ENCODE results near the gene NR6A1.

NR6A1 gene

DNA sequence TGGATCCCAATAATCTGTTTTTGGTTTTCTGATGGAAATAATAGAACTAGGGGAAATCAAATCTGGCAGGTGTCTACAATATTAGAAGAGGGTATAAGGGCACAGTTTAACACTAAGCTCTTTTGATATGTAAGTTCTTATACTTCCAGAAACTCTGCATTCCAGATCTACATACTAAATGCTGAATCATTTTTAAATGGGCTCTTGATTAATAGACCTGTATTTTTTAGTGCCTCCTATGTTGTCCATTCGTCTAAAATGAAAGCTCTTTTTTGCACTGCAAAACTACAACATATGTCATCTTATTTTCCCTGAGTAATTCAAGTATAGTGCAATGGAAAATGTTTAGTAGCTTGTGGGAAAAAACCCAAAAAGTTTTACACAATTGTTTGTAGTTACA is 44.2 kb downstream of the NR6A1 start:
- no peaks in the 10 kb centered on the region for H3K36me3 ChIP-seq (ENCODE audit: control insufficient read depth, insufficient read depth, low read length)
- no peak for DNase-seq (ENCODE audit: extremely low read depth, insufficient read length)
- no peaks in the 10 kb centered on the region for H3K27me3 ChIP-seq (replicated peaks; ENCODE audit: control insufficient read depth, insufficient read depth, low read length)
- no peak for TF ChIP-seq CTCF (IDR thresholded peaks at IDR 0.05; ENCODE audit: insufficient read depth, low read length, poor library complexity, severe bottlenecking)
- no peak overlapping the region for H3K4me3 ChIP-seq (replicated peaks; ENCODE audit: low read depth, low read length)

DNA sequence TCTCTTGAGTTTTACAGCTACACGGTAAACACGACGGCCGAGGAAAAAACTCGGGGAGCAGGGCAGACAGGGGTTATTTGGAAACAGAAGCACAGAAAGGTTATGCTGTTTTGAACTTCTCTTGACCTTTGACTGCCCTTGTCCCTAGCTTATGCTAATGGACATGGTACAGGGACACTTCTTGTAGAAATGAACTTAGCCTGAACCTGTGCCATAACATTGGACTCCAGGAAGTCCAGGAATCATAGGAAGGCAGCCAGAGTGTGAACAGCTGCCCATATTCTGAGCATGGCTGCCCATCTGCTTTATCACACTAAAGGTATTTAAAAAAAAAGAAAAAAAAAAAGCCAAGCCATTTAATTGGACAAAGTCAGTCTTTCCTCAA is 46.1 kb downstream of the NR6A1 start:
- Histone ChIP-seq H3K36me3 (ENCODE audit: control insufficient read depth, insufficient read depth, low read length) (no peaks in the 10 kb centered on the region), H3K27me3 (replicated peaks; ENCODE audit: control insufficient read depth, insufficient read depth, low read length) (no peaks in the 10 kb centered on the region), H3K4me3 (replicated peaks; ENCODE audit: low read depth, low read length) (no peak overlapping the region)
- no peak for DNase-seq (ENCODE audit: extremely low read depth, insufficient read length)
- no peak for TF ChIP-seq CTCF (IDR thresholded peaks at IDR 0.05; ENCODE audit: insufficient read depth, low read length, poor library complexity, severe bottlenecking)

- DNase-seq (ENCODE audit: extremely low read depth, insufficient read length), result no peak
- Histone ChIP-seq H3K36me3 (ENCODE audit: control insufficient read depth, insufficient read depth, low read length) (no peaks in the 10 kb centered on the region), H3K4me3 (replicated peaks; ENCODE audit: low read depth, low read length) (no peak overlapping the region), H3K27me3 (replicated peaks; ENCODE audit: control insufficient read depth, insufficient read depth, low read length) (no peaks in the 10 kb centered on the region)
- no peak for TF ChIP-seq CTCF (IDR thresholded peaks at IDR 0.05; ENCODE audit: insufficient read depth, low read length, poor library complexity, severe bottlenecking)
These were observed 46.6 kb downstream of the NR6A1 start for GRCh38 chr9:124724415-124725067.

- Histone ChIP-seq H3K36me3 (ENCODE audit: control insufficient read depth, insufficient read depth, low read length) (no peaks in the 10 kb centered on the region), H3K4me3 (replicated peaks; ENCODE audit: low read depth, low read length) (no peak overlapping the region), H3K27me3 (replicated peaks; ENCODE audit: control insufficient read depth, insufficient read depth, low read length) (no peaks in the 10 kb centered on the region)
- no peak for DNase-seq (ENCODE audit: extremely low read depth, insufficient read length)
- no peak for TF ChIP-seq CTCF (IDR thresholded peaks at IDR 0.05; ENCODE audit: insufficient read depth, low read length, poor library complexity, severe bottlenecking)
These were observed 47.8 kb downstream of the NR6A1 start for GRCh38 chr9:124723352-124723751.

DNA sequence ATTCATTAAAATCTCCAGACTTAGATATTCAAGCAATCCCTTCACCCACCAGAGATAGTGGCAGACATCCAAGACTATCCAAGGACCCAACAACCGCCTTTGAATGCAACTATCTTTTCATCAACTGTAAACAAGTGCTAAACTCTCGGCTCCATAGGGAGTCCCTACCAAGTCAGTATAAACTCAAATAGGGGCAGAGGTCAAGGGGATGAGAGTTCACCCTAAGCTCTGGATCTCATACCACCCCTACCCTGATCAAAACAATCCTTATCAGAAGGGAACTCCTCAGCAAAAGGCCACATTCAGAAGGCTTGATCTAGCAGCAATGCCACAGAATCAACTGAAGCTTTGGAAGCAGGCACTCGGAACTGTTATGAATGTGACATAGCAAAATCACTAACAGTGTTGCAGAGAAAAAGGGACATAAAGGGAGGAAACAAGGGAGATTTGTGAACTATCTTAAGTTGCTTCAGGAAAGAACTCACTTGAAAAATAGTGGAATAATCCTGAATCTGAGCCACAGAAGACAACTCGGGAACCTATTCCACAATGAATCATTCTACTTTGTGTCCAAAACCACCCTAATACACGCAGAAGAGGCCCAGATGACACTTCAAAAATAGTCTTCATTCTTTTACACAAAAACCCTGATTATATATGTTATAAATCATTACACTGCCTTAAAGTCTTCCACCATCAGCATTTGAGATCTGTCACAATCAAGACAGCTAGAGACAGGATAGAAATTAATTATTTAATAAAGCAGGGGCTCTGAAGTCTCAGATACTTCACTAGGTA is 49.8 kb downstream of the NR6A1 start:
- DNase-seq (ENCODE audit: extremely low read depth, insufficient read length), result no peak
- no peaks in the 10 kb centered on the region for H3K36me3 ChIP-seq (ENCODE audit: control insufficient read depth, insufficient read depth, low read length)
- no peaks in the 10 kb centered on the region for H3K27me3 ChIP-seq (replicated peaks; ENCODE audit: control insufficient read depth, insufficient read depth, low read length)
- no peak for TF ChIP-seq CTCF (IDR thresholded peaks at IDR 0.05; ENCODE audit: insufficient read depth, low read length, poor library complexity, severe bottlenecking)
- no peak overlapping the region for H3K4me3 ChIP-seq (replicated peaks; ENCODE audit: low read depth, low read length)
